ENCODE data around the gene GRIA1.

DNA sequence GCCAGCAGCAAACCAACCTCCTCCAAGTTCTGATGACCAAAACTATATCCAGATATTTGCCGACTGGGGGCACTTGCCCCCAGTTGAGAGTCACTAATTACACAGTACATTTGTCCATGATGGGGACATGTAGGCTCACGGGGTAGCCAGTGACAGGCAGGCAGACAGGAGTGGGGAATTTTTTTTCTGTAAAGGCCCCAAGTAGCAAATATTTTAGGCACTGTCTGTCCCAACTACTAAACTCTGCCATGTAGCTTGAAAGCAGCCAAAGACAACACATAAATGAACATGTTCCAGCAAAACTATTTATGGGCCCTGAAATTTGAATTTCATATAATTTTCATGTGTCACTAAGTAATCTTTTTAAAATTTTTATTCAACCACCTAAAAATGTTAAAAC is 80.7 kb downstream of the GRIA1 start:
- no peak for TF ChIP-seq POLR2A (IDR thresholded peaks at IDR 0.05)
- TF ChIP-seq, protein P1, sequence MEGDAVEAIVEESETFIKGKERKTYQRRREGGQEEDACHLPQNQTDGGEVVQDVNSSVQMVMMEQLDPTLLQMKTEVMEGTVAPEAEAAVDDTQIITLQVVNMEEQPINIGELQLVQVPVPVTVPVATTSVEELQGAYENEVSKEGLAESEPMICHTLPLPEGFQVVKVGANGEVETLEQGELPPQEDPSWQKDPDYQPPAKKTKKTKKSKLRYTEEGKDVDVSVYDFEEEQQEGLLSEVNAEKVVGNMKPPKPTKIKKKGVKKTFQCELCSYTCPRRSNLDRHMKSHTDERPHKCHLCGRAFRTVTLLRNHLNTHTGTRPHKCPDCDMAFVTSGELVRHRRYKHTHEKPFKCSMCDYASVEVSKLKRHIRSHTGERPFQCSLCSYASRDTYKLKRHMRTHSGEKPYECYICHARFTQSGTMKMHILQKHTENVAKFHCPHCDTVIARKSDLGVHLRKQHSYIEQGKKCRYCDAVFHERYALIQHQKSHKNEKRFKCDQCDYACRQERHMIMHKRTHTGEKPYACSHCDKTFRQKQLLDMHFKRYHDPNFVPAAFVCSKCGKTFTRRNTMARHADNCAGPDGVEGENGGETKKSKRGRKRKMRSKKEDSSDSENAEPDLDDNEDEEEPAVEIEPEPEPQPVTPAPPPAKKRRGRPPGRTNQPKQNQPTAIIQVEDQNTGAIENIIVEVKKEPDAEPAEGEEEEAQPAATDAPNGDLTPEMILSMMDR (IDR thresholded peaks at IDR 0.05) = no peak

All from breast epithelium (tissue), 3 donors.